ENCODE results near the gene NUP54.

GRCh38 chr4:76091052-76091451 is 57.1 kb downstream of the NUP54 start:
- TF ChIP-seq CTCF (IDR thresholded peaks at IDR 0.05), result no peak
- TF ChIP-seq POLR2A (IDR thresholded peaks at IDR 0.05), result no peak
- no peak for TF ChIP-seq POLR2AphosphoS5 (IDR thresholded peaks at IDR 0.05)

Measured in breast epithelium (tissue), 3 donors.